Right forelimb (tissue), 1 donor: ENCODE measurements around the gene AOX1.
"Not testable (repeated sequence)": the region's sequence is repeated elsewhere in the genome, so short reads cannot be mapped to it uniquely, and the experiment has no call there.

Experiments
- DNase-seq: peaks from one replicate; pipeline ENCODE4 v3.0.0-alpha.2; 2018

AOX1 gene

GRCh38 chr2:200670313-200670712, 84.5 kb downstream of the AOX1 start:
- no peak for DNase-seq

DNA sequence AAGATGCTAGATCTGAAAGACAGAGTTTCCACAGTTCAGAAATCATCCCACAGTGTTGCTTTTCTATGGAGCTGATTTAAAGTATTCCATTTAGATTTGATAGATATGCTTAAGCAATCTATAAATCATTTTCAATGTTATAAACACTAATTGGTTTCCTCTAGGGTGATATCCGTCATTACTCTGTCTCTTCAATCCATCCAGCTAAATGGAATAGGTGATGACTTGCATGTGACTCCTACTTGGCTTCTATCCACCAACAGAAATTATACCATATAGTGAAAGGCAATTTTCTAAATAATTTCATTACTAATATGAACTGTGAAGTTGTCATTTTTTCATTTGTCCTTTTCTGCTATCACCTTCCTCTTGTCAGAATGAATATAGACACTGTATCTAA, 84.9 kb downstream of the AOX1 start:
- no peak for DNase-seq

GRCh38 chr2:200673191-200673590, 87.4 kb downstream of the AOX1 start:
- no peak for DNase-seq

- no peak for DNase-seq
Measured at GRCh38 chr2:200674837-200675236, 89.0 kb downstream of the AOX1 start.

DNA sequence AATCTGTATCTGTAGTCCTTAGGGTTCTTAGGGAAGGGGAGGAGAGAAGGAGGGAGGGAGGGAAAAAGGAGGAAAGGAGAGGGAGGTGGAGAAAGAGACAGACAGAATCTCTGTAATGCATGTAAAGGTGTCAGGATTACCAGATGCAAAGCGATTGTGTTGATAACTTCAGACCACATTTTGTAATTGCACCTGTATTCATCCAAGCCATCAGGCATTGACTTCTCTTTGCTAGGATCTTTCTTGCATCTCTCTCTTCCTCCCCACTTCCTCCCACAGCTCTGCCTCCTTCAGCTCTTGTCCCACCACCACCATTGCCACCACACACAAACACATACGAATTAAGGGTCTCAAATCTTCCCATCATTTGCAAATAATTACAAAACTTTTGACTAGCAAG, 91.4 kb downstream of the AOX1 start:
- no peak for DNase-seq

DNA sequence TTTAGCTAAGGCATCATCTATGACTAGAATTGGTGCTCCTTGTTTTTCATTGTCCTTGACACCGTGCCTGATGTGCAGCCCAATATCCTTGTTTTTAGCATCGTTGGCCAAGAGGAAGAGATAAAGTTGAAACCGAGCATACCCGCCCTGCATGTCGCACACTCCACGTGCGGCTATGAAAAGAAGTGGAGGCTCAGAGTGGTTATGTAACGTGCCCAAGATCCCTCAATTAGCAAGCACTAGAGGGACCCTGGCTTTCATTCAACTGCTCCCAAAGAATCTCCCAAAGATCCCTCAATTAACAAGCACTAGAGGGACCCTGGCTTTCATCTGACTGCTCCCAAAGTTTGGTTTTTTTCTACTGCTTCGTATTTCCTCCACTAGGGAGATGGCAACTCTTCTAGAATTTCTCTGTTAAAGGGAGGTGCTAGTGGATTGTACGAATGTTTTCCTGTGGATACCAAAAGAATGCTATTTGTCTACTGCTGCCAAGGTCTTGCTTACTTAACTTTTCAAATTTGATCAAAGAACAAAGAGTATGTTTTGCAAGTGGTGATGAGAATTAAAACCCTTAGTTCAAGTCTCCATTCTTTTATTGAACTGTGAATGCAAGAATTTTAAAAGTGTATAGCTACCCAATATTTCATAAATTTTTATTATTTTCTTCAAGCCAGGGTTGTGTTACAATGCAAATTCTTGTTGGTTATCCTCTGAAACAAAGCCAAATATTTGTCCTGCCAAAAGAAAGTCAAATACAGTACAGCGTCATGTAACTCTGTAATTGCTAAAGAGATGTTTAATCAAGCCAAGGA, 92.1 kb downstream of the AOX1 start:
- no peak for DNase-seq

- DNase-seq = no peak
Measured at GRCh38 chr2:200679127-200679526, 93.3 kb downstream of the AOX1 start.

GRCh38 chr2:200679535-200679934, 93.7 kb downstream of the AOX1 start:
- DNase-seq = no peak

GRCh38 chr2:200681697-200682096, 95.9 kb downstream of the AOX1 start:
- DNase-seq = no peak

DNA sequence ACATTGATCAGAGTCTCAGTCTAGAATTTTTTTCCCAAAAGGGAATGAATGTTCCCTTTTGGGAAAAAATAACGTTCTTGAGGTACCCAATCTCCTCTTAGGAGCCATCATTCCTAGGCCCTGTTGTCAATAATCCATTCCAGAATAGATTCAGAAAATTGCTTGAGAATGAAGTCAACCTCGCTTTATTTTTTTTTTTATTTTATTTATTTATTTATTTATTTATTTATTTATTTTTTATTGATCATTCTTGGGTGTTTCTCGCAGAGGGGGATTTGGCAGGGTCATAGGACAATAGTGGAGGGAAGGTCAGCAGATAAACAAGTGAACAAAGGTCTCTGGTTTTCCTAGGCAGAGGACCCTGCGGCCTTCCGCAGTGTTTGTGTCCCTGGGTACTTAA, 96.6 kb downstream of the AOX1 start:
- DNase-seq = not testable (repeated sequence)

GRCh38 chr2:200687922-200688920, 102.4 kb downstream of the AOX1 start:
- no peak for DNase-seq

GRCh38 chr2:200689115-200689514, 103.3 kb downstream of the AOX1 start:
- no peak for DNase-seq

- no peak for DNase-seq
Measured at GRCh38 chr2:200693836-200694470, 108.1 kb downstream of the AOX1 start.

DNA sequence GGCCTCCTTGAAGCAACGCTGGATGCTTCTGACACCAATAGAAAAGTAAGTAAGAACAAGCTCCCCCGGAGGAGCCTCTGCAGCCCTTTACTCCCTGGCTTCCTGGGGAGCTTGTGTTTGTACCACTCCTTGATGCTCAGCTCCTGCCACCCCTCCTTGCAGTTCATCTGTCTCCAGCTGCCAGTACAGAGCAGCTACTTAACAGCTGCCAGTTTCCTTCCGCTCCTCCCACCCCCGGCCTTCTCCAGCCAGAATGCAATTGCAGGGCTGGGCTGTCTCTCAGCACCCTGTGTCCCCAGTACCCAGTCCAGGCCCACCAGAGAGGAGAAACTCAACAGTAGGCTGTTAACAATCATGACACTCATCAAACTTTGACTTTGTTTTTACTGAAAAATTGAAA, 109.4 kb downstream of the AOX1 start:
- no peak for DNase-seq

- DNase-seq = no peak
Measured at GRCh38 chr2:200695601-200696000, 109.8 kb downstream of the AOX1 start.

DNA sequence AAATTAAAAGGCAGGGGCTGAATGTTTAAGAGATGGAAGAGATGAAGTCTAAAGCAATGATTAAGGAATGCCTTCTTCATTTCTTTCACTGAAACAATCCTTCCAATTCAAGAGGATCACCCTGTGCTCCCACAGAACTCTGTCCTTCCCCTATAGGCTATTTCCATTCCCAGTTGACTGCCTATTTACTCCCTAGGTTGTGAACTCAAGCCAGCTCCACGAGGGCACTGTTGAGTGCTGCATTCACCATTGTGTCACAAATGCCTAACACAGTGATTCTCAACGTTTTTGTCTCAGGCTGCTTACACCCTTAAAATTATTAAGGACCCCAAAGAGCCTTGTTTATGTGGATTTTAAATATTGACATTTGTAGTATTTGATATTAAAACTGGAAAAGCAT, 112.4 kb downstream of the AOX1 start:
- DNase-seq = no peak

DNA sequence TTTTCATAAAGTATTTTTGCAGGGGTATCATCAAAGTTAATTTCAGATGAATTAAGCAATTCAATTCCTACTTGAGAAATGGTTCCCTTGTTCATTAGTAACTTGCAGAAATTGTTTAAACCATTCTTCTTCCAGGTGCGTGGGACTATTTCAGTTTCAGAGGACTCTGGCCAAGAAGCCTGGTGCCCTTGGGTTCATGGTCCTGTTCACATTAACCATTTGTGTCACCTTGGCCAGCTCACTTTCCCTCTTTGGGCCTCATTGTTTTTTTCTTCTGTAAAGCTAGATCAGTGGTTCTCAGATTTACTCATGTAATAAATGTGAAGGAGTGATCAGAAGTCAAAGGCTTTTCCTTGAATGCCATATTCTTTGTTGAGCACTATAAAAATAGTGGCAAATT, 113.5 kb downstream of the AOX1 start:
- DNase-seq = no peak

- no peak for DNase-seq
Measured at GRCh38 chr2:200700856-200701255, 115.0 kb downstream of the AOX1 start.

- no peak for DNase-seq
Measured at GRCh38 chr2:200702044-200702443, 116.2 kb downstream of the AOX1 start.

- no peak for DNase-seq
Measured at GRCh38 chr2:200702646-200703118, 116.9 kb downstream of the AOX1 start.

DNA sequence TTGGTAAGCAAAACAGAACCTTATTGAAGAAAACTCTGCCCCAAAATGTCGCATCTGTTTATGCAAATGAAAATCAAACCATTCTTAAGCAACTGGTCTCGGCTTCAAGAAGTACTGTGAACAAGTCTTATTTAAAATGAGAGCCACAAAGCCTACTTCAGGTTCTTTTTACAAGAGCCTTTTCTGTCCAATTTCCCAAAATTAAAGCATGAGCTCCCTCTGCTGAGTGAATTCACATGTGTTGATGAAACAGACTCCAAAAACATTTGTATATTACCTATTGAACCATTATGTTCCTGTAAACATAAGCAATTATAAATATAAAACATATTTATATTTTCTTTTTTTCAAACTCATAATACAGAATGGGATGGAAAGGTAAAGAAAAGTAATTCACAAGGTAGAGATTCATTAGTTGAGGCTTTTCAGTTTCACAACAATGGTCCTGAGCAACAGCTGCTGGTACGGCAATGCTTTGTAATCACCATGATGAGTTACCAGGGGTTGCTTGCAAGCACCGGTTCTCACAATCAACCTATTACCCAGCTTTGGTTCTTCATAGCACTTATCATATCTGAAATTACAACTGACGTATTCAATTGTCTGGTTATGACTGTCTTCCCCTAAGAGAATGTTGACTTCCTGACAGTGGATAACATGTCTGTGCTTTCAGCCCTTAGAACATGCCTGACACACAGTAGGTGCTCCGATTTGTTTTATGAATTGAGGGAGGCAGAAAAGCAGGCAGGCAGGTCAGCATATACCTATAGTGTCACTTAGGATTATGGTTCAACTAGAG, 117.5 kb downstream of the AOX1 start:
- DNase-seq = no peak

GRCh38 chr2:200703926-200704637, 118.3 kb downstream of the AOX1 start:
- DNase-seq = no peak
